T-helper 1 cell treated with Interleukin-12 subunit alpha and Interleukin-12 subunit beta and Interleukin-4 antibody, amounts not matched to agents 30 ng/mL and 1 ng/mL, for 36 hours (primary cell): Measurements from ENCODE around the gene TNFAIP1. TPM values are rescaled to one million over a fixed set of nuclear protein-coding genes. Genes with fewer than 3 reads are reported as not detected.

Experiments
- intact Hi-C: fragments of 100-400 bp; cut with micrococcal nuclease; formaldehyde crosslinking; loops from one replicate; pipeline ENCODE4 v1.15.1; 2024
- total RNA-seq: library from RNA; stranded (reverse); gene quantifications from 2 replicates; pipeline ENCODE4 v1.2.3, GENCODE V29; 2022

TNFAIP1 gene
- total RNA-seq, 1 donor from 2014 or later: 32.4 TPM

GRCh38 chr17:28369684-28370034 lies 34.1 kb downstream of the TNFAIP1 start:
- intact Hi-C loops: loop anchor here (5.0 to 10.0 kb wide), 5 partner anchors 48 to 343 kb away; partner anchors contain the start of genes ALDOC, BLTP2, PIGS and PROCA1

GRCh38 chr17:28370035-28370743 lies 34.6 kb downstream of the TNFAIP1 start, which contains the start of gene VTN:
Gene VTN (minus strand): TSS chr17:28370307. CDS start chr17:28370203, 104 bp downstream.
- intact Hi-C loops: loop anchor here (5.0 to 10.0 kb wide), 5 partner anchors 47 to 342 kb away; partner anchors contain the start of genes ALDOC, BLTP2, PIGS and PROCA1

GRCh38 chr17:28370744-28371103 lies 35.2 kb downstream of the TNFAIP1 start:
- intact Hi-C loops: loop anchor here (1.0 to 10.0 kb wide), 10 partner anchors 13 to 342 kb away; partner anchors contain the start of genes ALDOC, BLTP2, IFT20 and PIGS

GRCh38 chr17:28371245-28372202 lies 36.0 kb downstream of the TNFAIP1 start, which contains the start of gene SARM1:
Gene SARM1 (plus strand): TSS chr17:28371694. CDS start chr17:28372033, 339 bp downstream.
- intact Hi-C loops: loop anchor here (1.0 to 10.0 kb wide), 10 partner anchors 13 to 341 kb away; partner anchors contain the start of genes ALDOC, BLTP2, IFT20 and PIGS

GRCh38 chr17:28372203-28372944 lies 36.8 kb downstream of the TNFAIP1 start:
- intact Hi-C loops: loop anchor here (5.0 to 10.0 kb wide), 5 partner anchors 45 to 340 kb away; partner anchors contain the start of genes ALDOC, BLTP2, PIGS and PROCA1

- intact Hi-C loops: loop anchor here (5.0 to 10.0 kb wide), 5 partner anchors 44 to 339 kb away; partner anchors contain the start of genes ALDOC, BLTP2, PIGS and PROCA1
Measured at GRCh38 chr17:28372945-28373274, 37.3 kb downstream of the TNFAIP1 start.

GRCh38 chr17:28379814-28380801 lies 44.5 kb downstream of the TNFAIP1 start:
- intact Hi-C loops: loop anchor here (10.0 kb wide), 1 partner anchor 195 kb away; the partner anchor contains the start of genes ALDOC and PIGS

- intact Hi-C loops: no loop called here
Measured at GRCh38 chr17:28381141-28381825, 45.7 kb downstream of the TNFAIP1 start.

- intact Hi-C loops: loop anchor here (1.0 kb wide), 3 partner anchors 13 to 49 kb away; partner anchors contain the start of genes IFT20, POLDIP2, SARM1 and TNFAIP1
Measured at GRCh38 chr17:28384281-28385036, 48.9 kb downstream of the TNFAIP1 start.

- intact Hi-C loops: no loop called here
Measured at GRCh38 chr17:28385037-28385400, 49.5 kb downstream of the TNFAIP1 start.

- intact Hi-C loops: no loop called here
Measured at GRCh38 chr17:28385406-28385805, 49.8 kb downstream of the TNFAIP1 start.

- intact Hi-C loops: no loop called here
Measured at GRCh38 chr17:28386391-28386790, 50.8 kb downstream of the TNFAIP1 start.

- intact Hi-C loops: no loop called here
Measured at GRCh38 chr17:28388106-28388505, 52.5 kb downstream of the TNFAIP1 start.

GRCh38 chr17:28390141-28390540 lies 54.6 kb downstream of the TNFAIP1 start:
- intact Hi-C loops: no loop called here

- intact Hi-C loops: no loop called here
Measured at GRCh38 chr17:28390563-28390962, 55.0 kb downstream of the TNFAIP1 start.

- intact Hi-C loops: no loop called here
Measured at GRCh38 chr17:28390984-28391383, 55.4 kb downstream of the TNFAIP1 start.

GRCh38 chr17:28391401-28391800 lies 55.8 kb downstream of the TNFAIP1 start:
- intact Hi-C loops: no loop called here

- intact Hi-C loops: no loop called here
Measured at GRCh38 chr17:28392491-28392890, 56.9 kb downstream of the TNFAIP1 start.
